Activated T-cell treated with anti-CD3 and anti-CD28 coated beads, Interleukin-2, amount 50 U/mL, for 4 hours (primary cell): Measurements from ENCODE around the gene PSORS1C2. TPM values are rescaled to one million over a fixed set of nuclear protein-coding genes. Genes with fewer than 3 reads are reported as not detected.
"Not testable (repeated sequence)": the region's sequence is repeated elsewhere in the genome, so short reads cannot be mapped to it uniquely, and the experiment has no call there.

Experiments
- ATAC-seq, 2 donors: fragments of 200-7000 bp; cut with Tn5 transposase; one replicate each; pipeline ENCODE4 v1.10.0; 2021
- DNase-seq: peaks from one replicate; pipeline ENCODE4 v3.0.0-alpha.2; 2020
- H3K27me3 Mint-ChIP-seq: one replicate; pipeline ENCODE4 v1.8.0; 2021; ENCODE audit warnings: low read depth, mixed read lengths
- H3K36me3 Mint-ChIP-seq: one replicate; pipeline ENCODE4 v1.8.0; 2022; ENCODE audit warnings: mixed read lengths; ENCODE audit not compliant: insufficient read depth
- H3K4me1 Mint-ChIP-seq: one replicate; pipeline ENCODE4 v1.8.0; 2021; ENCODE audit warnings: low read depth, mixed read lengths
- H3K4me3 Mint-ChIP-seq: one replicate; pipeline ENCODE4 v1.8.0; 2021; ENCODE audit warnings: mild to moderate bottlenecking, moderate library complexity, mixed read lengths
- H3K9me3 Mint-ChIP-seq: one replicate; pipeline ENCODE4 v1.8.0; 2021; ENCODE audit warnings: mixed read lengths
- total RNA-seq, 3 donors: library from RNA; stranded (reverse); gene quantifications; one replicate each; pipeline ENCODE4 v1.2.1, GENCODE V29; 2021

Gene PSORS1C2
- total RNA-seq, 3 donors from 2014 or later = not detected

GRCh38 chr6:31171931-31172905 lies 33.4 kb upstream of the PSORS1C2 start:
- Mint-ChIP-seq H3K4me1 (peaks cover 4% of the 10 kb centered on the region), H3K4me3 (no peak overlapping the region), H3K9me3 (no peaks in the 10 kb centered on the region), H3K27me3 (no peaks in the 10 kb centered on the region), H3K36me3 (no peaks in the 10 kb centered on the region)
- ATAC-seq (no peak), DNase-seq (no peak)

DNA sequence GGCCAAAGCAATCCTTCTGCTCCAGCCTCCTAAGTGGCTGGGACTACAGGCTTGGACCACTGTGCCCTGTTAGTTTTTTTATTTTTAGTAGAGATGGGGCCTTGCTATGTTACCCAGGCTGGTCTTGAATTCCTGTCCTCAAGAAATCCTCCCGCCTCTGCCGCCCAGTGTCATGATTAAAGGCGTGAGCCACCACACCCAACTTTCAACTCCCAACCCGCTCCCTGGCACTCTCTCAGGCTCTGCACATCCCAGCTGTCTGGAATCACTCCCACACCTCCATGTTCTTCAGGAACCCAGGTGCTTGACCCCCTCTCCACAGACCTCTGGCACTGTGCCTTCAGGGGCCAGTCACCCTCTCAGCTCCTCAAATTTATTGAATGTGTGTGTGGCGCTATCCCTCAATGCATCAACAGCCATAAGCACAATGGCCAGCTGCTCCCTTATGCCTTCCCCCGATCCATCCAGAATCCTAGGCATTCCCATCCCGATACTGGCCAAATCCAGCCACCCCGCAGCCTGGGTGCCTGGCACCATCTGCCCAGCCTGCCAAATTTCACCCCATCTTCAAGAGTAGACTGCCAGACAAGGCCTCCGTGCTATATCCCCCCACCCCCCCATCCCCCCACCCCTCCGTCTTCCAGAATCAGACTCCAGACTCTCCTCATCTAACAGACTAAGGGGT lies 32.3 kb upstream of the PSORS1C2 start:
- H3K9me3 Mint-ChIP-seq = no peaks in the 10 kb centered on the region
- no peaks in the 10 kb centered on the region for H3K36me3 Mint-ChIP-seq
- no peaks in the 10 kb centered on the region for H3K27me3 Mint-ChIP-seq
- no peak overlapping the region for H3K4me3 Mint-ChIP-seq
- DNase-seq (no peak), ATAC-seq (no peak)
- H3K4me1 Mint-ChIP-seq = peaks cover 3% of the 10 kb centered on the region

GRCh38 chr6:31170600-31170881 lies 31.7 kb upstream of the PSORS1C2 start, which contains the start of gene POU5F1:
TSS of gene POU5F1 (minus strand) at chr6:31170682. CDS start at chr6:31170620, 62 bp downstream.
- H3K27me3 Mint-ChIP-seq = no peaks in the 10 kb centered on the region
- H3K4me3 Mint-ChIP-seq = no peak within 1 kb of the TSS
- DNase-seq (no peak), ATAC-seq (no peak)
- H3K4me1 Mint-ChIP-seq = no peaks in the 10 kb centered on the region
- H3K36me3 Mint-ChIP-seq = no peaks in the 10 kb centered on the region
- H3K9me3 Mint-ChIP-seq = no peaks in the 10 kb centered on the region

DNA sequence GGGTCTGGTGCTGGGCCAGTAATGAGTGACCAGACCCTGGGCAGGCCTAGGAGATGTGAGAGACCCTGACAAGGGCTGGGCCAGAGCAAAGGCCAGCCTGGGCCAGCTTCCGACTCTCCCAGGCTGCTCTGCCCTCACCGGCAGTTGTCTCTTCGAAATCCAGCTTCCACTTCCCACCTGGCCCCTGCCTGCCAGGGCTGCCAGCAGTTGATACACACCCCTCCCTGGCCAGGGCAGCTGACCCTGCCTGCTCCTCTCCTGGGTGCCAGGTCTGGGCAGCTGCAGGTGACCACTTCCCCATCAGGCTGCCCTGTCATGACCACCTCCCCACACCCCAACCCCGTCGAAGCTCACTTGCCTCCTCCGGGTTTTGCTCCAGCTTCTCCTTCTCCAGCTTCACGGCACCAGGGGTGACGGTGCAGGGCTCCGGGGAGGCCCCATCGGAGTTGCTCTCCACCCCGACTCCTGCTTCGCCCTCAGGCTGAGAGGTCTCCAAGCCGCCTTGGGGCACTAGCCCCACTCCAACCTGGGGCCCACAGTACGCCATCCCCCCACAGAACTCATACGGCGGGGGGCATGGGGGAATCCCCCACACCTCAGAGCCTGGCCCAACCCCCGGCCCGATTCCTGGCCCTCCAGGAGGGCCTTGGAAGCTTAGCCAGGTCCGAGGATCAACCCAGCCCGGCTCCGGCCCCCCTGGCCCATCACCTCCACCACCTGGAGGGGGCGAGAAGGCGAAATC lies 31.2 kb upstream of the PSORS1C2 start:
- not testable (repeated sequence) for ATAC-seq, H3K9me3 Mint-ChIP-seq, H3K4me3 Mint-ChIP-seq, DNase-seq, H3K4me1 Mint-ChIP-seq, H3K36me3 Mint-ChIP-seq, H3K27me3 Mint-ChIP-seq

GRCh38 chr6:31169123-31169857 lies 30.4 kb upstream of the PSORS1C2 start:
- Mint-ChIP-seq H3K4me1 (peaks cover 4% of the 10 kb centered on the region), H3K9me3 (no peaks in the 10 kb centered on the region), H3K36me3 (no peaks in the 10 kb centered on the region), H3K4me3 (no peak overlapping the region), H3K27me3 (no peaks in the 10 kb centered on the region)
- no peak for DNase-seq
- no peak for ATAC-seq

- H3K4me1 Mint-ChIP-seq = peaks cover 4% of the 10 kb centered on the region
- no peaks in the 10 kb centered on the region for H3K36me3 Mint-ChIP-seq
- no peaks in the 10 kb centered on the region for H3K27me3 Mint-ChIP-seq
- no peaks in the 10 kb centered on the region for H3K9me3 Mint-ChIP-seq
- H3K4me3 Mint-ChIP-seq = no peak overlapping the region
- DNase-seq (no peak), ATAC-seq (no peak)
These were observed 29.7 kb upstream of the PSORS1C2 start for GRCh38 chr6:31168606-31169005.

DNA sequence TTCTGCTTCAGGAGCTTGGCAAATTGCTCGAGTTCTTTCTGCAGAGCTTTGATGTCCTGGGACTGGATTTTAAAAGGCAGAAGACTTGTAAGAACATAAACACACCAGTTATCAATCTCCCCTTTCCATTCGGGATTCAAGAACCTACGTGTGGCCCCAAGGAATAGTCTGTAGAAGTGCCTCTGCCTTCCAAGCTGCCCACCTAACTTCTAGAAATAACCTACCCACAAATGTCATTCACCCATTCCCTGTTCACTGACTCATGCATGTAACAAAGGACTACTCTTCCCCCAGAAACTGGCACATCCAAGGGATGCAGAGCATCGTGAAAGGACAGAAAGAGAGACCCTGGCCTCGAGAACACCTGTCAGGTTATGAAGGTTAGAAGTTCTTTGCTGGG lies 27.1 kb upstream of the PSORS1C2 start:
- DNase-seq (no peak), ATAC-seq (no peak)
- no peaks in the 10 kb centered on the region for H3K36me3 Mint-ChIP-seq
- peaks cover 4% of the 10 kb centered on the region for H3K4me1 Mint-ChIP-seq
- no peaks in the 10 kb centered on the region for H3K9me3 Mint-ChIP-seq
- H3K4me3 Mint-ChIP-seq = no peak overlapping the region
- no peaks in the 10 kb centered on the region for H3K27me3 Mint-ChIP-seq

DNA sequence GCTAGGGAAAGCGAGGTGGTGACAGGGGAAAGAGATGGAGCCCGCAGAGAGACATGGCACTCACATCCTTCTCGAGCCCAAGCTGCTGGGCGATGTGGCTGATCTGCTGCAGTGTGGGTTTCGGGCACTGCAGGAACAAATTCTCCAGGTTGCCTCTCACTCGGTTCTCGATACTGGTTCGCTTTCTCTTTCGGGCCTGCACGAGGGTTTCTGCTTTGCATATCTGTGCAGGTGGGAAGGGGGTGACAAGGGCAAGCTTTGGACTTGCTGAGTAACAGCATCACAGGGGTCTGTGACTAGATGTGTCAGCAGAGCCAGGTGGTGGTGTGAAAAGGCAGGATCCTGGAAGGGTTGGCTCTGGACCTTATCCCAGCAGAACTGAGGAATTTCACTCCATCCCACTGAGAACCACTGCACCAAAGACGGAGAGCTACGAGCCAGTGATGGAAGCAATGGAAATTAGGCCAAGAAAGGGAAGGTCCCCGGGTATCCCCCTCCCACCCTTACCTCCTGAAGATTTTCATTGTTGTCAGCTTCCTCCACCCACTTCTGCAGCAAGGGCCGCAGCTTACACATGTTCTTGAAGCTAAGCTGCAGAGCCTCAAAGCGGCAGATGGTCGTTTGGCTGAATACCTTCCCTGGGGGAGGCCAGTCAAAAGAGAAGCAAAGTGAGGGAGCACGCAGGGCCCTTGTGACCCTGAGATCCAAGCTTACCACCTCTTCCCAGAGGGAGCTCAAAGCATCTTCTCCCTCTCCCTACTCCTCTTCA lies 26.4 kb upstream of the PSORS1C2 start:
- not testable (repeated sequence) for H3K27me3 Mint-ChIP-seq, H3K4me1 Mint-ChIP-seq, H3K9me3 Mint-ChIP-seq, H3K36me3 Mint-ChIP-seq, H3K4me3 Mint-ChIP-seq, DNase-seq
- ATAC-seq = peak; percentile 28 to 48

GRCh38 chr6:31164475-31165063 lies 25.7 kb upstream of the PSORS1C2 start:
- H3K4me3 Mint-ChIP-seq, ATAC-seq, DNase-seq, H3K27me3 Mint-ChIP-seq, H3K4me1 Mint-ChIP-seq, H3K36me3 Mint-ChIP-seq, H3K9me3 Mint-ChIP-seq: not testable (repeated sequence)

DNA sequence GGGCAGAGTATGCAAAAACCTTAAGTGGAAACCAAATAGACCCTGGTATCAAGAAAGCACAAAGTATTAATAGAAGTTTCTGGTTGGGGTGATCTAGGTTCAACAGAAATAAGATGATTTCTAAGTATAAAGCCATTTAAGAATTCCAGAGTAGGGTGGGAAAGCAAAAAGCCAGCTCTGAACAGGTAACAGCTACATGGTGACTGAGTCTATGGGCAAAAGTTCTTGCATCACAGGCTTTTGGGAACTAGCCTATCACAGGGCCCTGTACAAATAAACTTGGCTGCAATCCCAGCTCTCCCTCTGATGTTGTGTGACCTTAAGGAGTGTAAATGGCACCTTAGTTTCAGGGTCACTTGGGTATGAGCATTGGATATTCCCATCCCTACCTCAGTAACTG lies 25.1 kb upstream of the PSORS1C2 start:
- H3K4me1 Mint-ChIP-seq = peaks cover 11% of the 10 kb centered on the region
- no peak overlapping the region for H3K4me3 Mint-ChIP-seq
- DNase-seq = no peak
- H3K27me3 Mint-ChIP-seq = no peaks in the 10 kb centered on the region
- H3K9me3 Mint-ChIP-seq = no peaks in the 10 kb centered on the region
- ATAC-seq = no peak
- H3K36me3 Mint-ChIP-seq = no peaks in the 10 kb centered on the region

DNA sequence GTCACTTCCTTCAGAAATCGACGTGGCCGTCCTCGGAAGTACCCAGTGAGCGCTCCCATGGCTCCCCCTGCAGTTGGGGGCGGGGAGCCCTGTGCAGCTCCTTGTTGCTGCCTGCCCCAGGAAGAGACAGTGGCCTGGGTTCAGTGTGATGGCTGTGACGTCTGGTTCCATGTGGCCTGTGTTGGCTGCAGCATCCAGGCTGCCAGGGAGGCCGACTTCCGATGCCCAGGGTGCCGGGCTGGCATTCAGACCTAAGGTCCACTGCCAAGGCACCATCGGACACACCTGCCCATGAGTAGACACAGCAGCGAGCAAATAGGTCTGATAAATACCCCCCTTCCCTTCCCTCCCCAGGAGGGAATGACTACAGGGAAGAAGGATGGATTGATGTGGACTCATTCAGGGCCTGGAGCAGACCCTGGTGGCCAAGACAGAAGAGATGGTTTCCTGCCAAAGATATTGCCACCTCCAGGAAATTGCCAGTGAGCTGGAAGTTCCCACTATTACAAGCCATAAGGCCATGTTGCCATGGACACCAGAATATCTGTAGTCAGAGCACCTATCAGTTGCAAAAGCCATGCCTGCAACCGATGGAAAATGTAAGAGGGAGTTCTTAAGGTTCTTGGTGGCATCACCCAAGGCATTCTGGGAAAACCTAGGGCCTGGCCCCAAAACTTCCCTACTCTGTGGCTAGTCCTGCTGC lies 23.7 kb upstream of the PSORS1C2 start:
- peaks cover 18% of the 10 kb centered on the region for H3K4me1 Mint-ChIP-seq
- H3K27me3 Mint-ChIP-seq = no peaks in the 10 kb centered on the region
- DNase-seq (no peak), ATAC-seq (no peak)
- no peaks in the 10 kb centered on the region for H3K36me3 Mint-ChIP-seq
- H3K9me3 Mint-ChIP-seq = no peaks in the 10 kb centered on the region
- H3K4me3 Mint-ChIP-seq = no peak overlapping the region

DNA sequence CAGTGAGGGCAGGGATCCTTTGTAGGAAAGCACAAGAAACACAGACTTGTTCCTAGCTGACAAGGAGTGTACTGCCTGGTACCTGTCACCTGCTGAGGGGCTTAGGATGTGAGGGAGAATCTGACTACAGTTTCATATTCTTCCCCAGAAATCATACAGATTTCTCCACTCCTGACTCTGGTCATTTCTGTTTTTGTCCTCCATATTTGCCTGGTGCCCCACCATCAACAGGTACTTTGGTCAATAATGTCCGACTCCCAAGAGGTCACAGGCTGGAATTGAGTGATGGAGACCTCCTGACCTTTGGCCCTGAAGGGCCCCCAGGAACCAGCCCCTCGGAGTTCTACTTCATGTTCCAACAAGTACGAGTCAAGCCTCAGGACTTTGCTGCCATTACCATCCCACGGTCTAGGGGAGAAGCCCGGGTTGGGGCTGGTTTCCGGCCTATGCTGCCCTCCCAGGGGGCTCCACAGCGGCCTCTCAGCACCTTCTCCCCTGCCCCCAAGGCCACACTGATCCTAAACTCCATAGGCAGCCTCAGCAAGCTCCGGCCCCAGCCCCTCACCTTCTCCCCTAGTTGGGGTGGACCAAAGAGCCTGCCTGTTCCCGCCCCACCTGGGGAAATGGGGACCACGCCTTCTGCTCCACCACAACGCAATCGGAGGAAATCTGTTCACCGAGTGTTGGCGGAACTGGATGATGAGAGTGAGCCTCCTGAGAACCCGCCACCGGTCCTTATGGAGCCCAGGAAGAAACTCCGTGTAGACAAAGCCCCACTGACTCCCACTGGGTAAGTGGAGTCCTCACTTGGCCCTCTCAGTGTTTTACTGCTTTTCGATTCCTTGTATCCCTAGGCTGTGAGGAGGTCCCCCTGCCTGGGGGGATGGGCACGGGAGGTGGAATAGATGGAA lies 22.6 kb upstream of the PSORS1C2 start:
- Mint-ChIP-seq H3K4me1 (peaks cover 24% of the 10 kb centered on the region), H3K9me3 (no peaks in the 10 kb centered on the region), H3K4me3 (no peak overlapping the region), H3K27me3 (no peaks in the 10 kb centered on the region), H3K36me3 (no peaks in the 10 kb centered on the region)
- no peak for DNase-seq
- ATAC-seq = no peak
